ENCODE results near the gene SMIM32.
A peak's percentile ranks its signal among the peaks of the same experiment; 100 is the strongest.

The SMIM32 gene

DNA sequence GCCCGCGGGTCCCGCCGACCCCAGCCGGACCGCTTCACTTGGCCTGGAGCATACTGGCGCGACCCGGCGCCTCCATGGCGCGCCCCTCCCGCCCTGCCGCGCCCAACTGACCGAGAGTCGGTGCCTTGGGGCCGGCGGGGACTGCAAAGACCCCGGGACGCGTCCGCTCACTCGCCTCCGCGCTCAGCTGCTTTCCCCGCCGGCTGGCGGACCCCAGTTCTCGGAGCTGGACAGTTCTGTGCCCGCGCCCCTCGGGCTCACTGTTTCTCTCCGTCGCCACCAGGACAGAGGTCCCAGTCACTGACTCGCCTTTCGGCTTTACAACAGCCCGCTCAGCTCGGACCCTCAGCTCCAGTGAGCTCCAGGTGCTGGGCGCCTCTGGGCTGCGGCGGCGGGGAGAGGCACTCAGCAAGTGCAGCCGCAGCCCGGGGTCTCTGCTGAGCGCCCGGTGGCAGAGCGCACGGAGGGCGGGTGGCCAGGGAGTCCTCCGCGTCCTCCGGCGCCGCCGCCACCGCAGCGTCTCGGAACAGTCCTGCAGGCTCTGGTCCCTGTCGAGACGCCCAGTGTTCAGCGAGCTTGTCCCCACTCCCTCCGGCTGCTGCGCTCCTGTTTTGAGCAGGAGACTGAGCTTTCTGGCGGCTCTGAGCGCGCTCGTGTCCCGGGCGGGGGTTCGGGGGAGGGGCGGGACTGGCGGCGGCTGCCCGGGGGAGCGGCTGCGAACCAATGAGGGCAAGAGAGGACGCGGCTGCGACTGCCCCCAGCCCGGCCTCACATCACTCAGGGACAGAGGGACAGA lies at the start of gene SMIM32:
SMIM32 (minus strand) TSS at position 637 of the 796 bp plus-strand sequence. CDS start 638 bp downstream, outside the sequence.
- no peak for DNase-seq

DNA sequence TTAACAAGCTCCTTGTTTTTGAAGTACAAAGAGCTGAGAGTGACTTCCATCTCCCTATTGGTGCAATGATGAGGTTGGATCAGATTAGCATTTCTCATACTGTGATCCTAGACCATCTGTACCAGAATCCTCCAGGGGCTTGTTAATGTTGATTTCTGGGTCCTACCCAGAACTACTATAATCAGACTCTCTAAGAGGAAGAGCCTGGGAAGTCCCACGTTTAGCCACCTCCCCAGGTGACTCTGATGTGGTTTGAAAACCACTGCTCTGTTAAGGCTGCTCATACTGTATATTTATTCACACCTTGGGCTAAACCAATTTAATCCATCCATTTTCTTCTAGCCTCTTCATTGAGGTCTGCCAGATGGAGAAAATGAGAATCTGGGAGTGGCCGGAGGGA lies 49.6 kb upstream of the SMIM32 start:
- DNase-seq: no peak

DNA sequence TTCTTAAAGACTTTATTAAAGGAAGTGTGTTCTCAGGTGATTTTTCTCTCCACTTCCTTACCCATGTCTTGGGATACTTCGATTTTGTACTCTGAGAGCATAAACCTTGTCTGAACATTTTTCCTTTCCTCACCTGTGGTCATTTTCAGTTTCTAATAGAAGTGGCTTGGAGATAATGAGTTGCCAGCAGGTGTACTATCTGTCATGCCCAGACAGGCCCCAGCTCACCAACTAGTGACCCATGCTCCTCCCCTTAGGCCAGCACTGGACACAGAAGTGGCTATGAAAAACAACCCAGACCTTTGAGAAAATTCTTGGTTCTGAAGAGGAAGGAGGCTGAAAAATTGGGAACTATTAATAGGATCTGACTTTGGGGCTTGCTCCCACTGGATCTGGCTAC lies 49.2 kb upstream of the SMIM32 start:
- DNase-seq: no peak

DNA sequence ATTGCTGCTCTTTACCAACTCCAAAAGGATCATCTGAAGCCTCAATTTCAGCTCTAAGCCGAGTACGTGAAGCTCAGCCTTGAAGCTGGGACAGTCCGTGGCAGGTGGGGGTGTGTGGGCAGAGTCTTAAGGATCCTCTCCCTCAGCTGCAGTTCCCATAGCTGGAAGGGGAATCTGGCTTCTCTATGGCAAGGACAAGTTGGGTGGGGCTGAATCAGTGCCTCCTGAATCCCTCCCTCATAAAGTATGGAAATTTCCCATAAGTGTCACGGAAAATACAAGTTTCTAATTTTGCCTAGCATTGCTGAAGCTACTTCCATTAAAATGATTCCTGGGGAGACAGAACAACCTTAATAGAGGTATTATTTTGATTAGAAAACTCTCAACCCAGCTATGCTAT lies 47.9 kb upstream of the SMIM32 start:
- DNase-seq: no peak

DNA sequence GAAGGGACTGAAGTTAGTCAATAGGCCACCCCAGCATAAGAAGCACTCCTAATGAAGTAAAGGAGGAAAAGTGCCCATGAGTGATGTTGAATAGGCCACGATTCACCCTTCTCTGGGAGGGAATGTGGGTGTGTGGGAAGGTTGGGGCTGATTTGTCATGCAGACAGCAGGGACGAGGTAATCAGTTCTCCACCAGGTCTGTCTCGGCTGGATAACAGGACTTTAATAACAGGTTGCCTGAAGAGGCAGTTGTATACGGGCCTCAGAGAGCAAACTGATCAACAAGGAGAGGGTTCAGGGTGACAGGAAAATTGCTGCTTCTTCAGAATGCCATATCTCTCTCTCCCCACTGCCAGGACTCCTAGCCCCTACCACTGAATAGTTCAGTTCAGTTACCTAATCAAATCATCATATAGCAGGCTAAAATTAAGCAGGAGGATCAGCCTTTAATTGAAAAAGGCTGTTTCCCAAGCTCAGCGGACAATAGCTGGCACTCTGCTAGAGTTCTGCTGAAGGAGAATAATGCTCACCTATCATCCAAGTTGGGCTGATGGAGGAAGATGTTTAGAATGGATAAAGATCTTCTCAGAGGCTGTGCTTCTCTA lies 43.6 kb upstream of the SMIM32 start:
- DNase-seq: no peak

DNA sequence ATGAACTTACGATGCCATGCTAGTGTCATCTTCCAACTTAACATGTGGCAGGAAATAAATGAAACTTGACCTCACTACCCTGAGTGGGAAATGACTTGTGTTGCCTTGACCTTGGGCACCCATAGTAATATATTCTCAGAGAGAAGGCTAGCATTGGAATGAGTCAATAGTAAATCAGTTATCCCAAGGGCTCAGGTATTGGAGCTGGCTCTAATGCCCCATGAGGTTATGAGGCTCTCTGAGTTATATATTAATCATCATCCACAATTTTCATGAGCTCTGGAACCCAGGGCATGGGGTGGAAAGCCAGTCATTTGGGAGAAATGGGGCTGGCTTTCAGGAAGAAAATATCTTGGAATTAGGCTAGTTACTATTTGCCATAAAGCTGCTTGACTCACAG lies 42.4 kb upstream of the SMIM32 start:
- no peak for DNase-seq

DNA sequence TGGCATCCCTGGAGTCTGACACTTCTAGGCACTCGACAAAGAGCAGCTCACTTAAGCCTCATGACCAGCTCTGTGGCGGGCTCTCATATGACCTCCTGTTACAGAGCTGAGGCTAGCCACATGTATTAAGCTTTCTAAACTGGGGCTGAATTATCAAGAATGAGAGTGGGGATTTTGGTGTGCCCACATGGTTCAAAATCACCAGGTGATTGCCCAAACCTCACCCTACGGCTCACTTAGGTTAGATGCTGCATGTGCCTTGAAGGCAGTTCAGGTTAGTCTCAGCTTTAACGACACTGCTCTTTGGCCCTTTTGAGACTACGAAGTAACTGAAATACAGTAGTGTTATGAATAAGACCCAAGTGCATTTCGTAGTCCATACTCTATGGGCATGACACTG lies 39.4 kb upstream of the SMIM32 start:
- DNase-seq: no peak

DNA sequence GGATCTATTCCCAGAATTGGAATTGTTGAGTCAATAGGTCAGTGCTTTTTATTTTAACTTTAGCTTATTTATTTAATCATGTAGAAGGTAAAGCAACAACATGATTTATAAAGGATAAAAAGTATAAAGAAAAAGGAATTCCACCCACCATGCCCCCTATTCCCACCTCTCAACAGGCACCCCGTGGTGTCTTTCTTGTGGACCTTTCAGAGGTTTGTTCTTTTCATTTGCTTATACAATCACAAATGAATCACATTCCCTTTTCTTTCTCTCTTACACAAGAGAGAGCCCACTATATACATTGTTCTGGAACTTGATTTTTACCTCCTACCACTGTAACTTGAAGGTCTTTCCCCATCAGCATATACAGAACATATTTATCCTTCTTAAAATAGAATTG lies 37.2 kb upstream of the SMIM32 start:
- no peak for DNase-seq

DNA sequence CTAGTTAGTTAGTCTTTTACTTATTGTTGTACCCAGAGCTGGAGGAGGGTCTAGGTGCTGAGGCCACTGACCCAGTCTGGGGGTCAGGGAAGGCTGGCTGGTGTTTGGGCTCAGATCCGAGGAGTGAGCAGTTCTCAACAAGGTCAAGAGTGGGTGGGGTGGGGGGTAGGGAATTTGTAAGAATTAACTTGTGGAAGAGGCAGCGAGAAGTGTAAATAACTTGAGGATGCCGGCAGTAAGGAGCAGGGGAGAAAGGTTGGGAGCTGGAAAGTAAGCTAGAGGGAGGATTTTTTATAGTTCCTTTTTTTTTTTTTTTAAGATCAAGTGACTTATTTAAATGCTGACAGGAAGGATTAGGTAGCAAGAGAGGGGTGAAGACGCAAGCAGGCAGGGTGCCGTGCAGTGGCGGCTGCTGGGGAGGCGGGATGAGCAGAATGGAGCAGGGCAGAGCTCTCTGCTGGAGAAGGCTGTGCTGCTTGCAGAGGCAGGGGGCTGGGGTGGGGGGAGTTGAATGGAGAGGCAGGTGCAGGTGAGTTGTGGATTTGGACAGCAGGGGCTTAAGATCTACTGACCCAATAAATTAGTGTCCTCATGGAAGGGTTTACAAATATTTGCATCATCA lies 35.3 kb upstream of the SMIM32 start:
- no peak for DNase-seq

DNA sequence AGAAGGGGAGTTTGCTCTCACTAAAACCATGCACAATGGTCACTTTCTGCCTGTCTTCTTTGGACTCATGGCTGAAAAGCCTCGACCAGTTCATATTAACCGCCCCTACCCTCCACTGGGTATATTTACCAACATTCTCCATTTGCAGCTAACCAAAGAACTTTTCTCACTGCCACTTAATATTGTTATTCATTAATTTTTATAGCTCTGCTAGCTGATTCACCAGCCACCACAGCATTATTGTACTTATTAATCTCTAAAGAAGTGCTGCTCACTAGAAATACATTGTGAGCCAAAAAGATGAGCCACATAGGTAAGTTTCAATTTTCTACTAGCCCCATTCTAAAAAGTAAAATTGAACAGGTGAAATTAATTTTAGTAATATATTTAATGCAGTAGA lies 33.4 kb upstream of the SMIM32 start:
- DNase-seq: no peak

DNA sequence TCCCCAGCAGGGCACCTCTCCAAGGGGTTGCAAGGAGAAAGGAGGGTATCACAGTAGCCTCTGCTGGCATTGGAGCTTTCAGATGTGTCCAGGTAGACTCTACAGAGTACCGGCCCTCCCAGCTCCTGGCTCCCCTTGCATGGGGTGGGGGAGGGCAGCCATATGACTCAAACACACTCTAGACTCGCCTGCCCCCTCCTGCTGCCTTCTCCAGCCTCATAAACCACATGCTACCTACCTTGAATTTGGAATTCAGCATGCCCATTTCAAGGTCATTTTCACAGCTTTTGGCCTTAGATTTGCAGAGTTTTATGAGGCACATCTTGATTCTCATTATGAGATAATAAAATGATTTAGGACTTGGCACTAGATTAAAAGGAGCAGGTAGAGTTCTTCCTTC lies 32.8 kb upstream of the SMIM32 start:
- DNase-seq: no peak

DNA sequence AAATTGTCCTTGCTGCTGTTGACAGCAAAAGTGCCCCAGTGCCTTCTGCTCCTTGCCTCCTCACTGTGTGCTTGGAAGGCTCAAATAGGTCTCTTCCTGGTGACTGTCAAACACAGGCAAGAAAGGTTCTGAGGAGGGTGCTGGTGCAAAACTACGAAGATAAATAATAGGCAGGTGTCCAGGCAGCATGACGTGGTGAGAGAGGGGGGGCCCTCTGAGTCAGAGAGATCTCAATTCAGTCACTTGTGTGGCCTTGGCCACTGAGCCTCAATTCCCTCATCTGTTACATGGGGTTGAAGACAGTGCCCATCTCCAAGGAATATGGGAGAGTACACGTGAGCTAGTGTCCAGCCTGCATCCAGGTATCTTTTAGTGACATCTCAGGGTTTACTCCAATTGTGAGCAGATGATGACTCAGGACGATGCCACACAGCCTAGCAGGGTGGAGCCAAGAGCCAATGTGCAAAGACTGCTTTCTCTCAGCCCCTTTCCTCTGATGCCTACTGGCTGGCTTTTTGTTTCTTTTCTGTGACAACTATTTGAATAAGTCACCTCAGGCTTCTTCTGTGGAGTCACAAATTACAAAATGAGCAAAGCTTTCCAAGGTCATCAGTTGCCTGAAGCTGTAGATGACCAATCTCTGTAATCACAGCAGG lies 29.7 kb upstream of the SMIM32 start:
- DNase-seq: no peak

DNA sequence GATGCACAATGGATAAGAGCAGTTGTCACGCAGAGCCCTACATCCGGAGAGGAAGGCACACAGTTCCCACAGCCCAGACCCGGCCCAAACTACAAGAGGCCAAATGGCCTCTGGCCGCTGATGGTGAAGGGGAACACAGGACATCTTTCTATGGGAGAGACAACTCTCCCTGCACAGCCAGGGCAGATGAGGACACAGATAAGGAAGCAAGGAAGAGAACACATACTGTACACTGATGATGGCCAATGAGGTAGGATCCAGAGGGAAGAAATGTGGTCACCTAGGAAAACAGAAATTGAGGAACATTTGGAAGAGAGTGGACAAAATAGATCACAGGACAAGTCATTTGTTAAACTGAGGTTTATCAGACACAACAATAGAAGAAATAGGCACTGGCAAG lies 28.4 kb upstream of the SMIM32 start:
- DNase-seq: no peak

DNA sequence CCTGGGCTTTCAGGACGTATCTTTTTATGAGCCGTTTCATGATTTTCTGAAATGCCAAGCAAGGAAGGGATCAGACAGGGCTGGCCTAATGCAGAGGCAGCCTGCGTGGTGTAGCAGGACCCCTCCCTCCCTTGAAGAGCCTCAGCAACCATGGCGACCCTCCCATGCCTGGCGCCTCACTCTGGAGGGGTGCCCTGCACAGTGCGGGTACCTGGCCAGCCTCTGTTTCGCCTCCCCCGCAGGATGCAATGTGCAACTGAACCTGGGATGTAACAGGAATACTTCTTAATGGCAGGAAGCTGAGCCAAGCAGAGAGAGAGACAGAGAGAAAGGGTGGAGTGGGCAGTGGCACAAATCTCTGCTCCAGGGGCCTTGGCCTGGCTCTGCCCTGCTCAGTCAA lies 23.3 kb upstream of the SMIM32 start:
- DNase-seq: no peak

DNA sequence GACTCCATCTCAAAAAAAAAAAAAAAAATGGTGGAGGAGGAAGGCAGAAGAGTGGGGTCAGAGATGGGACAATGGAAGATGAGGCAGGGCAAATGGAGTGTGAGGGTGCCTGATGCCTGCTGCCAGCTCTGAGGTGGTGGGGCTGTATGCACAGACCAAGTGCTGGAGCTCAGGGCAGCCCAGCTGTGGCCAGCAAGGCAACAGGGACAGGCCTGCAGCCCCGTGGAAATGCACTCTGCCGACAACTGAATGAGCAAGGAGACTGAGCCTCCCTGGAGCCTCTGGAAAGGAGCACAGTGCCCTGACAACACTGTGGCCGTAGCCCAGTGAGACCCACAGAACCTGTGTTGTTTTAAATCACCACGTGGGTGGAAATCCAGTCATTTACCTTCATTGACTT lies 22.9 kb upstream of the SMIM32 start:
- no peak for DNase-seq

DNA sequence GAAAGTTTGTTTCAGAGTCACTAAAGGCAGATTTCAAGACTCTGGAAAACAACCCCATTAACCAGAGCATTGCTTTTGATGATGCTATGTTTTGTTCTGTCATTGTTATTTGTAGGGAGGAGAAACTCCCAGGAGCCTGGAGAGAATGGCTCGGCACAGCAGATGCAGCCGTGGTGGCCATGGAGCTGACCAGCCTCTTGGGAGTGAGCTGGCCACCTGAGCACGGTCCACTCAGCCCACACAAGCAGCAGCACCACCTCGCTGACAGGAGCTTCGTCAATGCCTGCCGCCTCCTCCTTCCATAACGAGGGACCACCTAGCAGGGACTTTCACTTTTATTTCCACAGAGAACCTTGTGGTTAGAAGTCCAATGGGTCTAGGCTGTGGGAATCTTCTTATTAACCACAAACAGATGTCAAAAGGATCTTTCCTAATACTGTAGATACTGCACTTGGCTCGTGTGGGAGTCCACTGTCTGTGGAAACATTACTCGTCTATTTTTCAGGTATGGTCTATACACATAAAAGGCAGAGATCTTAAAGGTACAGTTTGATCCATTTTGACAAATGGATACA lies 21.0 kb upstream of the SMIM32 start:
- no peak for DNase-seq

DNA sequence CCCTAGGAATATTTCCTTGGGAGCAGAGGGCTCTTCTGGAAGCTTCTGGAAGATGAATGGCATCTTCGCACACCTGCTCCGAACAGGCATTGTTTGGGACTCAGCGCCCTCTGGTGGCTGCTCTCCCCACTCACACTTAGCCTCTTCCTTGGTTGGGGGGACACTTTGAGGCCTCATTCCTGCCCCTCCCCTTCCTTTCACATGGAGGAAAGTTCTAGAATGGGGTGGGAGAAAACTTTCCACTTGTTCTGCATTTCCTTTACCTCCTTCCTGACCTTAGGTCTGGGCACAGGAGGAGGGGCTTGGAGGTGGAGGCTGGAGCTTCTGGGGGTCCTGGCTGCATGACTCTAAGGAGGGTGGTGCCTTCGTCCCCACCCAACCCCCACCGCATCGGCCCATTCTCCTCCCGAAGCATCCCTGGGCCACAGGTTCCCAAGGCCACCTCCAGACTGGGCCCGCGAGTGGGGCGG lies 19.3 kb upstream of the SMIM32 start:
- DNase-seq: peak; percentile 24

DNA sequence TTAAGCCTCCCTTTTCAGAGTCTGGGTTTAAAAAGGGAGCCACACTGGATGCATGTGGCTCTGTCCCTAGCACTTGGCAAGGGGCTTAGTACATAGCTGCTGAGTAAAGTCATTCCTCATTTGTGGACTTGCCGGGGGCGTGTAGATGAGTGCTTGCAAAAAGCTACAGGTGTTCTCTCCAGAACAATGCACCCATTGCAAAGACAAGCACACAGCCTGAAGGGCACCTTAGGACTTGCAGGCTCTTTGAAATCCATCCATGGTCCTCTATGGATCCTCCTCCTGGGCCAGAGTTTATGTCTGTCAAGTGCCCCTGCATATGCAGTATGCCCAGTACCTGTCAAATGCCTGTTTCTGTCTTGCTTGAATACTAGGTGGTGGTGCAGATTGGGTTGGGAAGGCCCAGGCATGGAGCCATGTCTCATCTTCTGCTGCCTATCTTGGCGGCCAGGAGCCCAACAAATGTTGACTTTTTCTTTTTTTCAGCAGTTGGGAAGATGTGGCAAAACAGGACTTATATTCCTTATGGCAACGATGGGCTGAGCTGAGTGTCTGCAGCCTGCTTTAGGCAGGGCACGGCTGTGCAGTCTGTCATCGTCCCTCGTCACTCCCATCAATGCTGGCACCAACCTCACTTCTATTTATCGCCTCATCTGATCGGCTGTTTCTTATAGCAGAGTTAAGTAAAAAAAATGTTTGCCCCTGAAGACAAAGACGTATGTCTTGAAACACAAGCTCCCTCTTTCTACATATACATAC lies 18.5 kb upstream of the SMIM32 start:
- DNase-seq: no peak

DNA sequence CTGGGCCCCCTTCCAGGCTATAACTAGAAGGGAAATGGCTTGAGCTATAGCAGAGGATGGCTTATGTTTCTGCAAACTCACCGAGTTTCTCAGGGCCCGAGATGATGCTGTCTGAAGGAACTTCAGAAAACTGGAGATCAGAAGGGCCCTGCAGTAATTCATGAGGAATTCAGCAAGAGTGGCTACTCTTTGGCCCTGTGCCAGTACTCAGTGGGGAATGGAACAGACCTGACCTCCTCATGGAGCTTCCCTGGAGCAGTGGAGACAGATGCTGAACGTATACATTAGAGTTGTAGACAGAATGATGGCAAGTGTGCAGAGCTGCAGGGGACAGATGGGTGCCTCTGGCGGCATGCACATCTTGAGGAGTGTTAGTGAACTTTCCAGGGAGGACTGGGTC lies 17.3 kb upstream of the SMIM32 start:
- DNase-seq: no peak

DNA sequence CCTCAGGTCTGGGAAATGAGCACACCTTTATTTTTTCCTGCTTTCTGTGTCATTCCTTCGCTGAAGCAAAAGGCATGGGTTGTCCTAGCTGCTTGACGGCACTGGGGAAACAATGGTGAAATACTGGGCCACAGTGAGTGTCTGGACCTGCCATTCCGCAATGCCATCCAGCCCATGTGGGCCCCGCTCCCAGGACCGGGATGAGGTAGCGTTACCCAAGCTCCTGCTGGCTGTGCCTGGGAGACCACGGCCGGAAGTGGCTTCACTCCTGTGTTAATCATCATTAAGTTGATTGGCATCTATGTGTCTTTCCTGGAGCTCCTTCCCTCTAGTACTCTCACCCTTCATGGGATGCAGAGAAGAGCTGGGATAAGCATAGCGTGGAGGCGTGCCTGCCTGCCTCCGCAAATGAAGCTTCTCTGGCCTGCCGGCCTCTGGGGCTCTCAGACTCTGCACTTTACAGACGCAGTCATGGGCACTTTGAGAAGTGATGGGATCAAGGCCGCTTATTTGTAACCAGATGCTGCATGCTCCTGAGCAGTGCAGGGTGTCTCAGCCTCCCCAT lies 16.5 kb upstream of the SMIM32 start:
- DNase-seq: no peak

DNA sequence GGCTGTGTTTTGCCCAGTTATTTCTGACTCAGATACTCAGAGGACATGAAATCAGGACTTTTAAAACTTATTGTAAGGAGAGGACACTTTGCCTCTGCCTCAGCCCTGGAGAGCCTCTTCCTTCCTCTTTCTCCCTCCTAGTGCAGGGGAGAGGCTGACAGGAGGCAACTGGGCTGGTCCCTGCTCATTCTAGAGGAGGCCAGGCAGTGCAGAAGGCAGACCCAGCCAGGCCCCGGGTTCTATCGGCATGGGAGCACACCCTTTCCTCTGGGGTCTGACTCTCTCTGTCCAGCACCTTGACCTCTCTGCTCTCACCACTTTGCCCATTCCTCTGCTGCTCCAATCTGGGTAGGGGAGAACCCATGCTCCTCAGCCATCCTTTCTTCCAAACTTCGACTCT lies 16.0 kb upstream of the SMIM32 start:
- DNase-seq: no peak

DNA sequence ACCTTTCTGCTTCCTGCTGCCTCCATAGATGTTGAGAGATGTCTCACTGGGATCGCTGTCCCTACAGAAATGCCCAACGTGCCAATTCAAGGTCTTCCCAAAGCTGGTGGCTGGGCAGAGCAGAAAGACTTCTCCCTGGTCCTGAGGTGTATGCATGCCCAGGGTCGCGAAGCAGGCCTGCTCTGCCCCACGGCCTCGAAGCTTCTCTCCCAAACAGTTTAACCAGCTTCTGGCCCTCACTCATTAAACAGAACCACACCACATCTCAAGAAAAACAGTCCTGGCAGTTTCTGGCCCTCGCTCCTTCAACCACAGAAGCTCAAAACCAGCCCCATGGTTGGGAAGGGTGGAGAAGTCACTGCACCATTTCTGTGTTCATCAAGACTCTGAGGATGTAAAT lies 14.7 kb upstream of the SMIM32 start:
- DNase-seq: no peak
